ENCODE data around the gene NAAA.
"Not testable (repeated sequence)": the region's sequence is repeated elsewhere in the genome, so short reads cannot be mapped to it uniquely, and the experiment has no call there.

NAAA gene
- total RNA-seq = 34.0 reads per million, percentile 59 among the genes with 10 or more reads in this experiment

DNA sequence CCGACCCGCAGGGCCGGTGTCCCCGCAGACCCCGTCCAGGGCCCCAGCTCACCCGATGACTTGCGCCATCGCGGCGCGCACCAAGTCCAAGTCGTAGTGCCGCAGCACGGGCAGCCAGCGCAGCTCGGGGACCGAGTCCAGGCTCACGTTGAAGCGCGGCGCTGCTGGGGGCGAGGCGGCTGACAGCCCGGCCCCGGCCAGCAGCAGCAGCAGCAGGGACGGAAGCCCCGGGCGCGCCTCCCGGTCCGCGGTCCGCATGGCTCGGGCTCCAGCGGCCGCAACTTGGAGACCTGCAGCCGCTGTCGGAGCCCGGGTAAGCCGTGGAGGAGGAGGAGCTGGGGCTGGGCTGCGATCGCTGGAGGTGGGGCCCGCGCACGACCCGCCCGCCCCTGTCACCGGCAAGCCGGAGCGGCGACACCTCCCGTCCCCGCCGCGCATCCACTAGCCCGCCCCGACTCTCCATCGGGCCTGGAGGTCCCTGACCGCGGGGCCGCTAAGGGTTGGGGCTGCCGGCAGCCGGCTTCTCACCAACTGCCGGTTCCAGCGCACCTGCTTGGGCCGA is at the start of gene NAAA:
NAAA (minus strand) TSS at position 322 of the 562 bp plus-strand sequence; CDS start at position 258, 64 bp downstream.
- peak; percentile 73 for DNase-seq

DNA sequence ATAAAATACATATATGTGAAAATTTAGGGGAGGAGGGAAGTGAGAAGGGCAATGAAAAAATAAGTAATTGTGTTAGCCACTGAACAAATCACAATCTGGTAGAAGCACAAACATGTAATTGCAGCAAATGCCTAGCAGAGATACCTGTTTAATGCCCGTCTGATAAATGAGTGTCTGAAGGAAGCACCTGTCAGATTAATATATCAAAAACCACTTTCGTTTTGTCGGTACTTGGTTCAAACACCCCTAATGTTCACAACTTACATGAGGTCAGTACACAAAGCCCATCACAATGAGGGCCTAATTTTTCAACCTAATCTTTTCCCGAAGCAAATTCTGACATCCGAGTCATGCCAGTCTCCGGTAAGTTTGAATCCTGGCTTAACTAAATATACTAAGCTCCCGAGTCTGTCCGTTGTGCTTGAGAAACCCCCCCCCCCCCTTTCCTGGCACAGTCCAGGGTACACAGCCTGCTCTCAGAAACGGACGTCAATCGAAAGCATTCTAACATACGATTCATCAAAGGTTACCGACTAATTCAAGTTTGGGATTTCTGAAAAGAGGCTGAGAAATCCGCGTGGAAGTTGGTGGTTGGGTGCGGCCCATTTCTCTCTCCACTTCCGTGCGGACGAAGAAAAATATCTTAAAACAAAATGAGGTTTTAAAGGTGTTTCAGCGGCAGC is 49.2 kb upstream of the NAAA start:
- DNase-seq = no peak

GRCh38 chr4:75985116-75985515 is 44.3 kb upstream of the NAAA start:
- DNase-seq = no peak

DNA sequence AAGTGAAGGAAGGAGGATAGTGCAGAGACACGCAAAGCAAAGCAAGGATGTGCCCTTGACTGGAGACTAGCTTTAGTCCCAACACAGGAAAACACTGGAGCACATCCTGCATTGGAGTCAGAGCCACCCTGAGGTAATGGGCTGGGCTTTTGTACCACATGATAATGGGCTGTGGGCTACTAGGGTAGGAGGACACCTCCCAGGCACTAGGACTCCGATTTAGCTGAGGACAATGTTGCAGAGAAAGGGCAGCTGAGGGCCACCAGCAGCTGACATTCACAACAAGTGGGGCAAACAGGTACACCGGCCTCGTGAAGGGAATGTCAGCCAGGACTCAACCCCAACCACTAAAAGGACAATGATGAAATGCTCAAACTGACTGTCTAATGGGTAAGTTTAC is 39.8 kb upstream of the NAAA start:
- DNase-seq = no peak

- DNase-seq = no peak
Measured at GRCh38 chr4:75976177-75976576, 35.4 kb upstream of the NAAA start.

GRCh38 chr4:75973766-75974165 is 33.0 kb upstream of the NAAA start:
- no peak for DNase-seq

- DNase-seq = no peak
Measured at GRCh38 chr4:75968084-75968483, 27.3 kb upstream of the NAAA start.

GRCh38 chr4:75963558-75963957 is 22.7 kb upstream of the NAAA start:
- DNase-seq = no peak

DNA sequence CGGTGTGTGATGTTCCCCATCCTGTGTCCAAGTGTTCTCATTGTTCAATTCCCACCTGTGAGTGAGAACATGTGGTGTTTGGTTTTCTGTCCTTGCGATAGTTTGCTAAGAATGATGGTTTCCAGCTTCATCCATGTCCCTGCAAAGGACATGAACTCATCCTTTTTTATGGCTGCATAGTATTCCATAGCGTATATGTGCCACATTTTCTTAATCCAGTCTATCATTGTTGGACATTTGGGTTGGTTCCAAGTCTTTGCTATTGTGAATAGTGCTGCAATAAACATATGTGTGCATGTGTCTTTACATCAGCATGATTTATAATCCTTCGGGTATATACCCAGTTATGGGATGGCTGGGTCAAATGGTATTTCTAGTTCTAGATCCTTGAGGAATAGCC is 21.3 kb upstream of the NAAA start:
- DNase-seq = not testable (repeated sequence)

DNA sequence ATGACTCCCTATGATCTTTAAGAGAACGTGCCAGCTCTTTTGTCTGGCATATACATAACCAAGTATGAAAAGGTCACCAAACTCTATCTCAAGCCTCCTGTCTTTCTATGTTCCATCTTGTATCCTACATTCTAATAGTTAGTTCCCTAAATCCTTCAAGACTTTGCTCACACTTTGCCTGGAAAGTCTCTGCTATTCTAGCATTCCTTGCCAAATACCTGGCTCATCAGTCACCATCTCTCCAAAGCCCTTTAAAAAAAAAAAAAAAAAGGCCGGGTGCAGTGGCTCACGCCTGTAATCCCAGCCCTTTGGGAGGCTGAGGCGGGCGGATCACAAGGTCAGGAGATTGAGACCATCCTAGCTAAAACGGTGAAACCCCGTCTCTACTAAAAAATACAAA is 17.7 kb upstream of the NAAA start:
- not testable (repeated sequence) for DNase-seq

GRCh38 chr4:75954811-75955210 is 14.0 kb upstream of the NAAA start:
- DNase-seq = not testable (repeated sequence)

DNA sequence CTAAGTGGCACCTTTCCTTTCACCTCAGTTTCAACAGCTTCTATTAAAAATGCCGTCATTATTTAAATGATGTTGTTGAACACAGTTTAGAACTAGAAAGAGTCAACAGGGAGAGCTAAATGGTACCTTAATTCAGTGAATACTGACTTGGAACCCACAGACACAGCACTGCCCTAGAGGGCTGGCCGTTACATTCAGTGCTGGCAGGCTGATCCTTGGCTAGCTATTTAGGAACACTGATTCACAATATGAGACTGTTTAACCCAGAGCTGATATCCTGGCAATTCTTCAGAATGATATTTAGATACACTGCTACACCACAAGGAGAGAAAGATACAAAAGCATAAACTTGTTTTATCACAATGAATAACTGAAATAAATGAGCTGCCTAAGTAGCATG is 12.7 kb upstream of the NAAA start:
- DNase-seq = no peak

DNA sequence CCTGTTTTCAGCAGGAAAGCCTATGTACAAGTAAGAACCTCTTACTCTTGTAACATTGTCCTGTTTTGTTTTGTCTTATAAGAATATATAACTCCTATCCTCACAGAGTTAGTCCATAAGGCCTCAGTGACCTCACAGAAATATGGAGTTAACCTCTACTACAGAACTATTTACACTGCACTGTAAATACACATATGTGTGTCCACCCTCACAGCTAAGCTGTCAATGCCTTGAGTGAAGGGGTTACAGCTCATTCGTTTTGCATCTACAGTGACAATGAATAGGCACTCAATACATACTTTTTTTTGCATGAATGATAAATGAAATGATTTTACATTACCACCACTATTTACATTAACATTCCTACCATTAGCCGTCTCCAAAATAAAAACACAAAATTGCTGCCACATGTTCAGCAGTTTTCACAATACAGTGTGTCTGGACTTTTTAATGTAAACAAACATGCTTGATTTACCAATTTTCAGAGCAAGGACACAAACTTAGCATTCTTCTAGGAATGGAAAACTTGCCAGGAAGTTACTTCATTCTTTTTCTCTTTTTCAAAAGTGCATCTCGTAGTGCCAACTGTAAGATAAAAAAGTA is 9.5 kb upstream of the NAAA start:
- DNase-seq = no peak

- DNase-seq = no peak
Measured at GRCh38 chr4:75948822-75949444, 8.1 kb upstream of the NAAA start.

DNA sequence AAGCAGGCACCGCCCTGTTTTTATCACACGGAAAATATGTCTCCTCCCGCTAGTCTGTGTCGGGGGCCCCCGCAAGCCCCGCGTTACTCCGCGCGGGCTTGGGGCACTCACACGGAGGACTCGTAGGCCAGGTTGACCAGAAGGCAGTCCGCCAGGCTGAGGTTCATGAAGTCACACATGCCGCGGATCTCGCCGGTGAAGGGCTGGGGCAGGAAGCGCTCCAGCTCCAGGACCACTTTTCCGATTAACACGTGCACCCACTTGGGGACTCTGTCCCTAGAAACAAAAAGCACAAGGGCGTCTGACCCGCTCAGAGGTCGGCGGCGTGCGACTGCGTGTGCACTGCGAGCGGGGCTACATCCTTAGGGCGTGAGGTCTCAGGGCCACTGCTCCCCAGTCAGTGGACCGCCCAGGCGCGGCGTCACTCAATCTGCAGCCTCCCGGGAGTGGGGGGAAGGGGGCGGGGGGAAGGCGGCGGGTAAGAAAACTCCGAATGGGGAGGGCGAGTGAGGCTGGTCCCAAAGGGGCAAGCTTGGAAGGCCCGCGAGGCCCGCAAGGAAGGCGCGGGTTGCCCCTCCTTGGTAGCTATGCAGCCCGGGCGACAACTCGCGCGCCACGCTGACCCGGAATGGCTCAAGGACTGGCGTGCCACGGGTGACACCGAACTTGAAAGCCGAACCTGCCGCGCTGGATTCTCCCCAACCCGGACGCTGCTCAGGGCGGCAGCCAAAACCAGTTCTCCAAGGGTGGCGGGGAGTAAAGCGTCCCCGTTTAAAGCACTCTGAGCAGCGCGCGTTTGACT is 722 bp downstream of the NAAA start:
- peak; percentile 67 for DNase-seq

DNA sequence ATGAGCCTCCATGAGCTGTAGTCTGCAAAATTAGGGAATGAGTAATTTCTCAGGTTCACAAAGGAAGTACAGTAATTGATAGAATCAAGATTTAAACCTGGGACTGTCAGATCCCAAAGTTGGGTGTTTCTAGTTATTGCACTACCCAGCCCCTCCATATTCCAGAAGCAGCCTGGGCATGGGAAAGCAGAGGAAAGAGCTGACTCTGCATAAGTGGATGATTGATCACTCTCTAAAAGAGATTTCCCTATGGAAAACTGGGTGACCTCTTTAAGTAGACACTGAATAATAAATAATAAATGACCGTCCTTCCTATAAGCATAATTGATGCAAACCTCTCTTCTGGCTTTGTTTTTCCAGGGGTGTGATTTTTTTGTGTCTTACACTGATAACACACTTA is 5.2 kb downstream of the NAAA start:
- DNase-seq = no peak

- no peak for DNase-seq
Measured at GRCh38 chr4:75930152-75930551, 10.7 kb downstream of the NAAA start.

- not testable (repeated sequence) for DNase-seq
Measured at GRCh38 chr4:75924916-75925315, 15.9 kb downstream of the NAAA start.

GRCh38 chr4:75924309-75924827 is 16.4 kb downstream of the NAAA start:
- no peak for DNase-seq

- DNase-seq = no peak
Measured at GRCh38 chr4:75922588-75922987, 18.2 kb downstream of the NAAA start.

DNA sequence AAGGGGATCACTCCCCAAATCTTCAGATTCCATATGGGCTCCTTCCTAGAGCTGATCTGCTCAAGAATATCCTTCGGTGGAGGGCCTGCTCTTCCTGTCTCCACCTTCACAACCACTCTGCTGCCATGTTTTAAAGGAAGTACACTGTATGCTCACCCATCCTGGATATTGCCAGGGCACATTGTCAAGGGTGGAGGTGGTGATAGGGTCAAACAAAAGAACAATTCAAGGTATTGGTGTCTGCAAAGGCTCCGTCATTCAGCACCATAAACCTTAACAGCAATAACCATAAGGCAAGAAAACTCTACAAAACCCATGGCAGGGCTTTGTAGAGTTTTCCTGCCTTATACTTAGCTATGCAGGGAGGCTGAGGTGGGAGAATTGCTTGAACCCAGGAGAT is 18.9 kb downstream of the NAAA start:
- no peak for DNase-seq

GRCh38 chr4:75920327-75920726 is 20.5 kb downstream of the NAAA start:
- DNase-seq = no peak

- no peak for DNase-seq
Measured at GRCh38 chr4:75919920-75920319, 20.9 kb downstream of the NAAA start.
